Lower leg skin (tissue), 4 donors: Measurements from ENCODE around the gene TMEM200A. TPM values are rescaled to one million over a fixed set of nuclear protein-coding genes. Genes with fewer than 3 reads are reported as not detected.

Source experiments
- DNase-seq, 2 donors: peaks; one replicate each; pipeline ENCODE4 v3.0.0-alpha.2; 2019; ENCODE audit warnings: low spot score in 2 of 2
- H3K4me3 ChIP-seq: fragments of 200-600 bp; sonication (generic); 2 replicates; pipeline ENCODE4 v1.5.1; 2017; ENCODE audit warnings: mild to moderate bottlenecking, low read depth; ENCODE audit not compliant: poor library complexity, severe bottlenecking
- POLR2A ChIP-seq, 2 donors: fragments of 450-650 bp; IDR thresholded peaks; one replicate each; pipeline ENCODE4 v1.6.1; 2016 to 2017; ENCODE audit warnings: antibody characterized with exemption in 2 of 2, mild to moderate bottlenecking in 1 of 2, moderate library complexity in 1 of 2
- WGBS, 2 donors: methylation state at CpG; one replicate each; pipeline ENCODE4 v1.1.5; 2018; 5-methylcytosine and 5-hydroxymethylcytosine counted together
- intact Hi-C: fragments of 100-400 bp; cut with DNase I; formaldehyde crosslinking; loops from one replicate; pipeline ENCODE4 v1.15.0; 2023; ENCODE audit warnings: low total_unique reads
- total RNA-seq, 4 donors: library from RNA; depleted of rRNA; stranded (reverse); fragments of >200 nt; gene quantifications; one replicate each; pipeline ENCODE4 v1.1.0, GENCODE V29; 2016
- TF ChIP-seq, protein P1 (sequence below), 3 donors: fragments of 450-650 bp; IDR thresholded peaks; one replicate each; pipeline ENCODE4 v1.5.1; 2016; ENCODE audit warnings: antibody characterized with exemption in 3 of 3, mild to moderate bottlenecking in 3 of 3, moderate library complexity in 2 of 3

The TMEM200A gene
- total RNA-seq, 4 donors from 2014 or later, result 0.23 to 1.6 (median 0.68) TPM

GRCh38 chr6:130437961-130438360 is 72.1 kb downstream of the TMEM200A start:
- TF ChIP-seq, protein P1, sequence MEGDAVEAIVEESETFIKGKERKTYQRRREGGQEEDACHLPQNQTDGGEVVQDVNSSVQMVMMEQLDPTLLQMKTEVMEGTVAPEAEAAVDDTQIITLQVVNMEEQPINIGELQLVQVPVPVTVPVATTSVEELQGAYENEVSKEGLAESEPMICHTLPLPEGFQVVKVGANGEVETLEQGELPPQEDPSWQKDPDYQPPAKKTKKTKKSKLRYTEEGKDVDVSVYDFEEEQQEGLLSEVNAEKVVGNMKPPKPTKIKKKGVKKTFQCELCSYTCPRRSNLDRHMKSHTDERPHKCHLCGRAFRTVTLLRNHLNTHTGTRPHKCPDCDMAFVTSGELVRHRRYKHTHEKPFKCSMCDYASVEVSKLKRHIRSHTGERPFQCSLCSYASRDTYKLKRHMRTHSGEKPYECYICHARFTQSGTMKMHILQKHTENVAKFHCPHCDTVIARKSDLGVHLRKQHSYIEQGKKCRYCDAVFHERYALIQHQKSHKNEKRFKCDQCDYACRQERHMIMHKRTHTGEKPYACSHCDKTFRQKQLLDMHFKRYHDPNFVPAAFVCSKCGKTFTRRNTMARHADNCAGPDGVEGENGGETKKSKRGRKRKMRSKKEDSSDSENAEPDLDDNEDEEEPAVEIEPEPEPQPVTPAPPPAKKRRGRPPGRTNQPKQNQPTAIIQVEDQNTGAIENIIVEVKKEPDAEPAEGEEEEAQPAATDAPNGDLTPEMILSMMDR (IDR thresholded peaks at IDR 0.05), result no peak
- TF ChIP-seq POLR2A (IDR thresholded peaks at IDR 0.05), result no peak
- WGBS, 2 donors, result 0 to 4% methylated on average over 1 of the region's 1 CpG
- H3K4me3 ChIP-seq, result no peak overlapping the region
- intact Hi-C loops, result no loop called here
- DNase-seq, result no peak

GRCh38 chr6:130447374-130447773 is 81.6 kb downstream of the TMEM200A start:
- no peak overlapping the region for H3K4me3 ChIP-seq
- TF ChIP-seq, protein P1 (IDR thresholded peaks at IDR 0.05), result no peak
- TF ChIP-seq POLR2A (IDR thresholded peaks at IDR 0.05), result no peak
- no peak for DNase-seq
- intact Hi-C loops, result no loop called here

DNA sequence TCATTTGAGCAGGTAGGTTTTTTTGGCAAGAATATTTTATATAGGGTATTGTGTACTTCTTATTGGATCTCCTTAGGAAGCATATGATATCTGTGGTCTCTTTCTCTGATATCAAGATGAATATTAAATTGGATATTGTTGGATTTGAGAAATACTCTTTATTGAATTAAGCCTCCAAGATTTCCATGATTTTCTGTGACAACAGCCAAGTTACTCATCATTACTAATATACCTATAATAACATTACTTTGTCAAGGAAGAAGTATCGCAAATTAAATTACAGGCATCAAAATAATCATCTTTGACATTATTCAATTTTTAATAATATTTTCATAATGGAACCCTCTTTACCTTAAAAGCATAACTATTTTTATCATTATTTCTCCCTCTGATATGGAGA is 86.5 kb downstream of the TMEM200A start:
- no peak for DNase-seq
- intact Hi-C loops, result no loop called here
- no peak overlapping the region for H3K4me3 ChIP-seq
- TF ChIP-seq, protein P1 (IDR thresholded peaks at IDR 0.05), result no peak
- 91 to 94% methylated on average over 1 of the region's 1 CpG for WGBS, 2 donors

DNA sequence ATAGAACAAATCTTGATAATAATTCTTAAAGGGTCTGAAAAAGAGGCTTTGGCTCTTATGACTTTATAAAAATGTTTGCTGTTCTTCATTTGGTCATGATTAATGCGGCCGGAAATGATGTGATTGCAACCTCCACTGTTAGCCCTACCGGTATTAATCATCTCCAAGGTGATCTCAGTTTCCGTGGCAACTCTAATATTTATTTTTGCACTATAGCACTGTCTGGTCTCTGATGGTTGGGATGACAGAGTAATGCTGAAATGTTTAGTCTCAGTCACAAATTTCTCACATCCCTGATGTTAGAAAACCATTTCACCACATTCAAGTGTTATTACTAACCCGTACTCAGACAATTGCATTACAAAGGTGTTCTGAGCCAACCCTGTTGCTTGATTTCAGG is 87.4 kb downstream of the TMEM200A start:
- DNase-seq, result no peak
- no peak overlapping the region for H3K4me3 ChIP-seq
- TF ChIP-seq, protein P1 (IDR thresholded peaks at IDR 0.05), result no peak
- TF ChIP-seq POLR2A (IDR thresholded peaks at IDR 0.05), result no peak
- WGBS, 2 donors, result 79 to 82% methylated on average over 5 of the region's 5 CpGs
- intact Hi-C loops, result no loop called here

DNA sequence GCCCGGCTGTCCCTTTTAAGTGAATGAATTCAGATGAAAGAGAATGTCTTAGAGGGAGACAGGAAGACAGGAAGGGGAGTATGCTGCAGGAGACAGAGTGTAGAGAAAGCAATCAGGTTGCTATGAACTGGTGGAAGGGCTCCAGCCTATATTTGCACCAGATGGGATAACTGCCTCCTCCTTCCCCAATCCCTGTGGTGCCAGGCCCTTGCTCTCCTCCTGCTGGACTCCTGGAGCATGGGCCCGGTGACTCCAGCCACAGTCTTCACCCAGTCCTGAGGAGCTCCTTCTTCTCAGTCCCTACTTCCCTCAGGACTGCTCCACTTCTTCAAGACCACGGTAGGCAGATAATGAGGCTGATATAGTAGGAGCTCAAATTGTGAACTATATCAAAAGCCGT is 91.8 kb downstream of the TMEM200A start:
- intact Hi-C loops, result no loop called here
- DNase-seq, result no peak
- H3K4me3 ChIP-seq, result no peak overlapping the region
- WGBS, 2 donors, result 88% methylated on average over 4 of the region's 4 CpGs
- no peak for TF ChIP-seq POLR2A (IDR thresholded peaks at IDR 0.05)
- TF ChIP-seq, protein P1 (IDR thresholded peaks at IDR 0.05), result no peak

DNA sequence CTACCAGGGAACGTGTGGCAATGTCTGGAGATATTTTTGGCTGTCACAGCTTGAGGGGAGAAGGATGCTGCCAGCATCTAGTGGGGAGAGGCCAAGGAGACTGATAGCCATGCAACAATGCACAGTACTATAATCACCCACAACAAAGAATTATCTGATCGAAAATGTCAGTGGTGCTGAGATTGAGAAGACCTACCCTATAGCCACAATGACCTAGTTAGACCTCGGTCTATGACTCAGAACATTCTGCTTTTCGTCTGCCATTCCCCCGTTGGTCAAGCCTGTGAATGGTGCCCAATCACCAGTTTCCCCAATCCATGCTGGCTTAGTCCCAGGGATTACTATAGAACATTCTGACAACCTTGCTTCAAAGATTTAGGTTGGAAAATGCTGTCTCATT is 93.5 kb downstream of the TMEM200A start:
- 80 to 81% methylated on average over 5 of the region's 5 CpGs for WGBS, 2 donors
- H3K4me3 ChIP-seq, result no peak overlapping the region
- TF ChIP-seq POLR2A (IDR thresholded peaks at IDR 0.05), result no peak
- TF ChIP-seq, protein P1 (IDR thresholded peaks at IDR 0.05), result no peak
- intact Hi-C loops, result no loop called here
- DNase-seq, result no peak
